Measurements from ENCODE around the gene SLC22A17. TPM values are rescaled to one million over a fixed set of nuclear protein-coding genes. Genes with fewer than 3 reads are reported as not detected.
"Not testable (repeated sequence)": the region's sequence is repeated elsewhere in the genome, so short reads cannot be mapped to it uniquely, and the experiment has no call there.

The SLC22A17 gene
- total RNA-seq, 4 donors from 2014 or later, result 4.0 to 14.2 (median 8.5) TPM

DNA sequence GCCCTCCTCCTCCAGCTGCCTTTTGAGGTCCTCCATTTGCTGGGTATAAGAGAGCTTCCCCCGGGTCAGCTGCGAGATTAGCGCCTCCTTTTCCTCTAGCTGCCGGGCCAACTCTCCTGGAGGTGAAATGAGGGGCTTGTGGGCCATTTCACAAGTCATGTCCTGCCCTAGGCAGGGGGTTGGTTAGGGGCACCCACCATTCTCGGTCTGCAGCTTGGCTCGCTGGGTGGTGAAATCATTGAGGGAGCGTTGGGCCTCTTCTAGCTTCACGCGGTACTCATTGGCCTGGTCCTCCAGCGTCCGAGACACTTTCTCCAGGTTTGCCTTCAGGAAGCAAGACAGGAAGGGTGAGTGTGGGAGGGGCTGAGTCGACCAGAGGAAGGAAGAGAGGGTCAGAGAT lies 36.7 kb upstream of the SLC22A17 start:
- Histone ChIP-seq H3K9me3 (no peaks in the 10 kb centered on the region), H3K4me3 (no peak overlapping the region), H3K36me3 (no peaks in the 10 kb centered on the region), H3K27ac (no peak overlapping the region), H3K4me1 (no peaks in the 10 kb centered on the region), H3K27me3 (no peaks in the 10 kb centered on the region)
- intact Hi-C loops (cut with DNase I; ENCODE audit: low total_unique reads) (no loop called here), in situ Hi-C loops (cut with MboI; ENCODE audit: low pct_ligation_motif_present in 1 of 4, low pct_unique_long_range_greater_than_20kb in 1 of 4, low sequenced_read_pairs in 3 of 4) (loop anchor here in 1 of 4 donors (25.0 kb wide), 1 partner anchor 127 kb away; no protein-coding TSS in a partner anchor)
- no peak for DNase-seq
- WGBS, 2 donors (ENCODE audit: low coverage in 1 of 2), result 79% methylated on average over 12 of the region's 12 CpGs; no CpG with 5 or more reads in 1 of the 2 donors
- TF ChIP-seq, protein P1, sequence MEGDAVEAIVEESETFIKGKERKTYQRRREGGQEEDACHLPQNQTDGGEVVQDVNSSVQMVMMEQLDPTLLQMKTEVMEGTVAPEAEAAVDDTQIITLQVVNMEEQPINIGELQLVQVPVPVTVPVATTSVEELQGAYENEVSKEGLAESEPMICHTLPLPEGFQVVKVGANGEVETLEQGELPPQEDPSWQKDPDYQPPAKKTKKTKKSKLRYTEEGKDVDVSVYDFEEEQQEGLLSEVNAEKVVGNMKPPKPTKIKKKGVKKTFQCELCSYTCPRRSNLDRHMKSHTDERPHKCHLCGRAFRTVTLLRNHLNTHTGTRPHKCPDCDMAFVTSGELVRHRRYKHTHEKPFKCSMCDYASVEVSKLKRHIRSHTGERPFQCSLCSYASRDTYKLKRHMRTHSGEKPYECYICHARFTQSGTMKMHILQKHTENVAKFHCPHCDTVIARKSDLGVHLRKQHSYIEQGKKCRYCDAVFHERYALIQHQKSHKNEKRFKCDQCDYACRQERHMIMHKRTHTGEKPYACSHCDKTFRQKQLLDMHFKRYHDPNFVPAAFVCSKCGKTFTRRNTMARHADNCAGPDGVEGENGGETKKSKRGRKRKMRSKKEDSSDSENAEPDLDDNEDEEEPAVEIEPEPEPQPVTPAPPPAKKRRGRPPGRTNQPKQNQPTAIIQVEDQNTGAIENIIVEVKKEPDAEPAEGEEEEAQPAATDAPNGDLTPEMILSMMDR (IDR thresholded peaks at IDR 0.05), result no peak
- no peak for TF ChIP-seq EP300 (IDR thresholded peaks at IDR 0.05; ENCODE audit: low read depth)
- TF ChIP-seq POLR2A (IDR thresholded peaks at IDR 0.05), result no peak
- TF ChIP-seq POLR2AphosphoS5 (IDR thresholded peaks at IDR 0.05), result no peak

DNA sequence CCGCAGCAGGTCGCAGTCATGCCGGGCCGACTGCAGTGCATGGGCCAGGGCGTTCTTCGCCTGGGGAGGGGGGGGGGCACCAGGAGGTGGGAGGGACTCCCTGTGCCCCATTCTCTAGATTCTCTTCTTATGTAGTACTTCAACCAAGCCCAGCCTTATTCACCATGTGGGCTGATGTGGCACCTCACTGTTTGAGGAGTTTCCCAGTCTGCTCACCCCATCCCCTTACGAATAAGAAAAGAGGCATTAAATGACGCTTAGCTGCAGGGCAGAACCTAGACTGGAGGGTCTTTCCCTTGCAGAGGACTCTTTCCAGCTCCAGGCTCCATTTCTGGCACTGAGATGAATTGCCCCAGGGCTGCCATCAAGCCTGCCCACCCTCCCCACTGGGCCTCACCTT lies 36.3 kb upstream of the SLC22A17 start:
- no peak overlapping the region for H3K27ac ChIP-seq
- no peaks in the 10 kb centered on the region for H3K4me1 ChIP-seq
- in situ Hi-C loops (cut with MboI; ENCODE audit: low pct_ligation_motif_present in 1 of 4, low pct_unique_long_range_greater_than_20kb in 1 of 4, low sequenced_read_pairs in 3 of 4), result loop anchor here in 1 of 4 donors (25.0 kb wide), 1 partner anchor 127 kb away; no protein-coding TSS in a partner anchor
- WGBS, 2 donors (ENCODE audit: low coverage in 1 of 2), result 80 to 97% methylated on average over 1 to 6 of the region's 8 CpGs
- DNase-seq, result no peak
- TF ChIP-seq, protein P1 (IDR thresholded peaks at IDR 0.05), result no peak
- TF ChIP-seq POLR2A (IDR thresholded peaks at IDR 0.05) (no peak), POLR2AphosphoS5 (IDR thresholded peaks at IDR 0.05) (no peak), EP300 (IDR thresholded peaks at IDR 0.05; ENCODE audit: low read depth) (no peak)
- H3K9me3 ChIP-seq, result no peaks in the 10 kb centered on the region
- no peak overlapping the region for H3K4me3 ChIP-seq
- no peaks in the 10 kb centered on the region for H3K27me3 ChIP-seq
- no peaks in the 10 kb centered on the region for H3K36me3 ChIP-seq
- intact Hi-C loops (cut with DNase I; ENCODE audit: low total_unique reads), result no loop called here

- 78% methylated on average over 26 of the region's 26 CpGs; no CpG with 5 or more reads in 1 of the 2 donors for WGBS, 2 donors (ENCODE audit: low coverage in 1 of 2)
- H3K27ac ChIP-seq, result no peak overlapping the region
- no peak for DNase-seq
- intact Hi-C loops (cut with DNase I; ENCODE audit: low total_unique reads), result no loop called here
- no peak overlapping the region for H3K4me3 ChIP-seq
- no peaks in the 10 kb centered on the region for H3K36me3 ChIP-seq
- H3K27me3 ChIP-seq, result no peaks in the 10 kb centered on the region
- no peak for TF ChIP-seq POLR2AphosphoS5 (IDR thresholded peaks at IDR 0.05)
- no peak for TF ChIP-seq EP300 (IDR thresholded peaks at IDR 0.05; ENCODE audit: low read depth)
- no peaks in the 10 kb centered on the region for H3K9me3 ChIP-seq
- in situ Hi-C loops (cut with MboI; ENCODE audit: low pct_ligation_motif_present in 1 of 4, low pct_unique_long_range_greater_than_20kb in 1 of 4, low sequenced_read_pairs in 3 of 4), result loop anchor here in 1 of 4 donors (25.0 kb wide), 1 partner anchor 126 kb away; no protein-coding TSS in a partner anchor
- H3K4me1 ChIP-seq, result no peaks in the 10 kb centered on the region
Measured at GRCh38 chr14:23387916-23388882, 35.5 kb upstream of the SLC22A17 start.

GRCh38 chr14:23386999-23387398 lies 34.3 kb upstream of the SLC22A17 start:
- TF ChIP-seq POLR2A (IDR thresholded peaks at IDR 0.05), result no peak
- TF ChIP-seq POLR2AphosphoS5 (IDR thresholded peaks at IDR 0.05), result no peak
- TF ChIP-seq, protein P1 (IDR thresholded peaks at IDR 0.05), result no peak
- TF ChIP-seq EP300 (IDR thresholded peaks at IDR 0.05; ENCODE audit: low read depth), result no peak
- in situ Hi-C loops (cut with MboI; ENCODE audit: low pct_ligation_motif_present in 1 of 4, low pct_unique_long_range_greater_than_20kb in 1 of 4, low sequenced_read_pairs in 3 of 4) (loop anchor here in 1 of 4 donors (25.0 kb wide), 1 partner anchor 125 kb away; no protein-coding TSS in a partner anchor), intact Hi-C loops (cut with DNase I; ENCODE audit: low total_unique reads) (no loop called here)
- H3K27me3 ChIP-seq, result no peaks in the 10 kb centered on the region
- H3K36me3 ChIP-seq, result no peaks in the 10 kb centered on the region
- no peak overlapping the region for H3K4me3 ChIP-seq
- no peak overlapping the region for H3K27ac ChIP-seq
- 93 to 100% methylated on average over 1 of the region's 1 CpG for WGBS, 2 donors (ENCODE audit: low coverage in 1 of 2)
- no peaks in the 10 kb centered on the region for H3K9me3 ChIP-seq
- no peak for DNase-seq
- no peaks in the 10 kb centered on the region for H3K4me1 ChIP-seq

DNA sequence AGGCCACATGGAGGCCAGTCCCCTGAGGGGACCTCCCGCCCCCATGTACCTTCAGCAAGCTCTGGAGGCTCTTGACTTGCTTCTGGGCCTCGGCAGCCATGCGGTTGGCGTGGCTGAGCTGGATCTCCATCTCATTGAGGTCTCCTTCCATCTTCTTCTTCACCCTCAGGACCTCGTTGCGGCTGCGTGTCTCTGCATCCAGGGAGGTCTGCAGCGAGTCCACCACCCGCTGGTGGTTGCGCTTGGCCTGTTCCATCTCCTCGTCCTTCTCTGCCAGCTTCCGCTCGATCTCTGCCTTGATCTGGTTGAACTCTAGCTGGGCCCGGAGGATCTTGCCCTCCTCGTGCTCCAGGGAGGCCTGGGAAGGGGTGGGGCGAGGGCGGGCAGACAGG lies 33.6 kb upstream of the SLC22A17 start:
- H3K4me1 ChIP-seq; H3K4me3 ChIP-seq; intact Hi-C loops (cut with DNase I; ENCODE audit: low total_unique reads); H3K27ac ChIP-seq; DNase-seq; H3K36me3 ChIP-seq; H3K9me3 ChIP-seq; H3K27me3 ChIP-seq: not testable (repeated sequence)
- in situ Hi-C loops (cut with MboI; ENCODE audit: low pct_ligation_motif_present in 1 of 4, low pct_unique_long_range_greater_than_20kb in 1 of 4, low sequenced_read_pairs in 3 of 4), result loop anchor here in 1 of 4 donors (25.0 kb wide), 1 partner anchor 124 kb away; no protein-coding TSS in a partner anchor
- WGBS, 2 donors (ENCODE audit: low coverage in 1 of 2), result 84% methylated on average over 17 of the region's 17 CpGs; no CpG with 5 or more reads in 1 of the 2 donors
